Measurements from ENCODE around the gene DRAP1.

DNA sequence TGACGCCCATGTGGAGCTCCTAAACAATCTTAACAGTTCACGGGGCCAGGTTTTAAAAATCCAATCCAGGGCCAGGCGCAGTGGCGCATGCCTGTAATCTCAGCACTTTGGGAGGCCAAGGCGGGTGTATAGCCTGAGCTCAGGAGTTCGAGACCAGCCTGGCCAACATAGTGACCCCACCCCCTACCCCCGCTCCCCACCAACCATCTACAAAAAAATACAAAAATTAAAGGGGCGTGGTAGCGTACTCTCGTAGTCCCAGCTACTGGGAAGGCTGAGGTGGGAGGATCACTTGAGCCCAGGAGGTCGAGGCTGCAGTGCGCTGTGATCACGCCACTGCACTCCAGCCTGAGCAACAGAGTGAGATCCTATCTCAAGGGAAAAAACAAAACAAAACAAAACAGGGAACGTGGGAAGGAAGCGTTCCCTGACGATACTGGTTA is 41.6 kb downstream of the DRAP1 start:
- TF ChIP-seq POLR2A (IDR thresholded peaks at IDR 0.05; ENCODE audit: low read length): no peak
- TF ChIP-seq, protein P1, sequence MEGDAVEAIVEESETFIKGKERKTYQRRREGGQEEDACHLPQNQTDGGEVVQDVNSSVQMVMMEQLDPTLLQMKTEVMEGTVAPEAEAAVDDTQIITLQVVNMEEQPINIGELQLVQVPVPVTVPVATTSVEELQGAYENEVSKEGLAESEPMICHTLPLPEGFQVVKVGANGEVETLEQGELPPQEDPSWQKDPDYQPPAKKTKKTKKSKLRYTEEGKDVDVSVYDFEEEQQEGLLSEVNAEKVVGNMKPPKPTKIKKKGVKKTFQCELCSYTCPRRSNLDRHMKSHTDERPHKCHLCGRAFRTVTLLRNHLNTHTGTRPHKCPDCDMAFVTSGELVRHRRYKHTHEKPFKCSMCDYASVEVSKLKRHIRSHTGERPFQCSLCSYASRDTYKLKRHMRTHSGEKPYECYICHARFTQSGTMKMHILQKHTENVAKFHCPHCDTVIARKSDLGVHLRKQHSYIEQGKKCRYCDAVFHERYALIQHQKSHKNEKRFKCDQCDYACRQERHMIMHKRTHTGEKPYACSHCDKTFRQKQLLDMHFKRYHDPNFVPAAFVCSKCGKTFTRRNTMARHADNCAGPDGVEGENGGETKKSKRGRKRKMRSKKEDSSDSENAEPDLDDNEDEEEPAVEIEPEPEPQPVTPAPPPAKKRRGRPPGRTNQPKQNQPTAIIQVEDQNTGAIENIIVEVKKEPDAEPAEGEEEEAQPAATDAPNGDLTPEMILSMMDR (IDR thresholded peaks at IDR 0.05): no peak
- TF ChIP-seq, protein P2, sequence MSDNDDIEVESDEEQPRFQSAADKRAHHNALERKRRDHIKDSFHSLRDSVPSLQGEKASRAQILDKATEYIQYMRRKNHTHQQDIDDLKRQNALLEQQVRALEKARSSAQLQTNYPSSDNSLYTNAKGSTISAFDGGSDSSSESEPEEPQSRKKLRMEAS (IDR thresholded peaks at IDR 0.05): no peak
- TF ChIP-seq RAD21 (conservative IDR thresholded peaks at IDR 0.05 in 1 of 2, IDR thresholded peaks at IDR 0.05 in 1 of 2): no peak
- no peak for TF ChIP-seq RFX5 (IDR thresholded peaks at IDR 0.05)
- TF ChIP-seq, protein P3, sequence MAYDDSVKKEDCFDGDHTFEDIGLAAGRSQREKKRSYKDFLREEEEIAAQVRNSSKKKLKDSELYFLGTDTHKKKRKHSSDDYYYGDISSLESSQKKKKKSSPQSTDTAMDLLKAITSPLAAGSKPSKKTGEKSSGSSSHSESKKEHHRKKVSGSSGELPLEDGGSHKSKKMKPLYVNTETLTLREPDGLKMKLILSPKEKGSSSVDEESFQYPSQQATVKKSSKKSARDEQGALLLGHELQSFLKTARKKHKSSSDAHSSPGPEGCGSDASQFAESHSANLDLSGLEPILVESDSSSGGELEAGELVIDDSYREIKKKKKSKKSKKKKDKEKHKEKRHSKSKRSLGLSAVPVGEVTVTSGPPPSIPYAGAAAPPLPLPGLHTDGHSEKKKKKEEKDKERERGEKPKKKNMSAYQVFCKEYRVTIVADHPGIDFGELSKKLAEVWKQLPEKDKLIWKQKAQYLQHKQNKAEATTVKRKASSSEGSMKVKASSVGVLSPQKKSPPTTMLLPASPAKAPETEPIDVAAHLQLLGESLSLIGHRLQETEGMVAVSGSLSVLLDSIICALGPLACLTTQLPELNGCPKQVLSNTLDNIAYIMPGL (CRISPR knock-in tag; IDR thresholded peaks at IDR 0.05; ENCODE audit: borderline replicate concordance): no peak
- no peak for TF ChIP-seq MYC (IDR thresholded peaks at IDR 0.05; ENCODE audit: borderline replicate concordance, low read length)
- no peak for TF ChIP-seq JUNB (IDR thresholded peaks at IDR 0.05)
- TF ChIP-seq HOXB5 (CRISPR knock-in tag; IDR thresholded peaks at IDR 0.05): no peak
- TF ChIP-seq NFE2L2 (conservative IDR thresholded peaks at IDR 0.05; ENCODE audit: low read length): no peak
- no peak for TF ChIP-seq RARB (CRISPR knock-in tag; IDR thresholded peaks at IDR 0.05)

All from A549 (cell line).